Endothelial cell (in vitro differentiated cells): ENCODE results near the gene VWA5A. TPM values are rescaled to one million over a fixed set of nuclear protein-coding genes. Genes with fewer than 3 reads are reported as not detected.
A peak's percentile ranks its signal among the peaks of the same experiment; 100 is the strongest.

Experiments
- DNase-seq: peaks from one replicate; pipeline ENCODE4 v3.0.0; 2021; ENCODE audit warnings: low spot score
- H3K27ac Mint-ChIP-seq: one replicate; pipeline ENCODE4 v1.8.0; 2021; ENCODE audit warnings: mixed read lengths, inconsistent platforms; ENCODE audit not compliant: unreplicated experiment
- H3K27me3 Mint-ChIP-seq: one replicate; pipeline ENCODE4 v1.8.0; 2021; ENCODE audit warnings: mild to moderate bottlenecking, moderate library complexity, mixed read lengths, inconsistent platforms; ENCODE audit not compliant: unreplicated experiment
- H3K36me3 Mint-ChIP-seq: one replicate; pipeline ENCODE4 v1.8.0; 2021; ENCODE audit warnings: mild to moderate bottlenecking, low read depth, mixed read lengths, inconsistent platforms; ENCODE audit not compliant: unreplicated experiment
- H3K4me1 Mint-ChIP-seq: one replicate; pipeline ENCODE4 v1.8.0; 2021; ENCODE audit warnings: mild to moderate bottlenecking, mixed read lengths, inconsistent platforms; ENCODE audit not compliant: unreplicated experiment
- H3K4me3 Mint-ChIP-seq: one replicate; pipeline ENCODE4 v1.8.0; 2021; ENCODE audit warnings: mild to moderate bottlenecking, mixed read lengths, inconsistent platforms; ENCODE audit not compliant: unreplicated experiment
- H3K9me3 Mint-ChIP-seq: one replicate; pipeline ENCODE4 v1.8.0; 2021; ENCODE audit warnings: mixed read lengths, inconsistent platforms; ENCODE audit not compliant: unreplicated experiment
- total RNA-seq: library from RNA; stranded (reverse); fragmentation: NEBNext Ultra II Directional; extraction: Animal tissue kit (Norgen Biotek cat#: 25700); gene quantifications from one replicate; pipeline ENCODE4 v1.2.1, GENCODE V29; 2021; ENCODE audit not compliant: unreplicated experiment
- TF ChIP-seq, protein P1 (sequence below): fragments of 200-600 bp; sonication (generic); IDR thresholded peaks from one replicate; pipeline ENCODE4 v1.5.0; 2021; ENCODE audit warnings: antibody characterized with exemption; ENCODE audit not compliant: unreplicated experiment

Gene VWA5A
- total RNA-seq, 1 donor from 2014 or later: 64.5 TPM

DNA sequence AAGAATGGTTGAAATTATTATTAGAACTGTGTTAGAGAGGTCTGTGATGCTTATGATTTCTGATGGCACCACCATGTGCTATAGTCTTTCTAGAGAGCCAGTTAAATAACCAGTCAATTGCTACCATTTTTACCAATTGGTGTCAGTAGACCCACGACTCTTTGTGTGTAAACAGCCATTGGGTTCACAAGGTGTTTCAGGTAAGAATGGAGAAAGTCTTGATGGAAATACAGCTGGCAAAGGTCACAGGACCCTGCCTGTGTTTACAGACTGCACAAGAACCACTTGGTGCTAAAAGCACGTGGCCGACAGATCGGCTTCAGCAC lies 43.7 kb upstream of the VWA5A start:
- no peak for DNase-seq

GRCh38 chr11:124072147-124072546 lies 43.1 kb upstream of the VWA5A start:
- H3K27me3 Mint-ChIP-seq: peaks cover 3% of the 10 kb centered on the region
- no peak overlapping the region for H3K4me3 Mint-ChIP-seq
- H3K27ac Mint-ChIP-seq: no peak overlapping the region
- TF ChIP-seq, protein P1, sequence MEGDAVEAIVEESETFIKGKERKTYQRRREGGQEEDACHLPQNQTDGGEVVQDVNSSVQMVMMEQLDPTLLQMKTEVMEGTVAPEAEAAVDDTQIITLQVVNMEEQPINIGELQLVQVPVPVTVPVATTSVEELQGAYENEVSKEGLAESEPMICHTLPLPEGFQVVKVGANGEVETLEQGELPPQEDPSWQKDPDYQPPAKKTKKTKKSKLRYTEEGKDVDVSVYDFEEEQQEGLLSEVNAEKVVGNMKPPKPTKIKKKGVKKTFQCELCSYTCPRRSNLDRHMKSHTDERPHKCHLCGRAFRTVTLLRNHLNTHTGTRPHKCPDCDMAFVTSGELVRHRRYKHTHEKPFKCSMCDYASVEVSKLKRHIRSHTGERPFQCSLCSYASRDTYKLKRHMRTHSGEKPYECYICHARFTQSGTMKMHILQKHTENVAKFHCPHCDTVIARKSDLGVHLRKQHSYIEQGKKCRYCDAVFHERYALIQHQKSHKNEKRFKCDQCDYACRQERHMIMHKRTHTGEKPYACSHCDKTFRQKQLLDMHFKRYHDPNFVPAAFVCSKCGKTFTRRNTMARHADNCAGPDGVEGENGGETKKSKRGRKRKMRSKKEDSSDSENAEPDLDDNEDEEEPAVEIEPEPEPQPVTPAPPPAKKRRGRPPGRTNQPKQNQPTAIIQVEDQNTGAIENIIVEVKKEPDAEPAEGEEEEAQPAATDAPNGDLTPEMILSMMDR: no peak
- H3K36me3 Mint-ChIP-seq: no peaks in the 10 kb centered on the region
- DNase-seq: no peak
- H3K9me3 Mint-ChIP-seq: no peaks in the 10 kb centered on the region
- peaks cover 10% of the 10 kb centered on the region for H3K4me1 Mint-ChIP-seq

More for the DNA sequence above, 43.7 kb upstream of the VWA5A start:
- Mint-ChIP-seq H3K36me3 (no peaks in the 10 kb centered on the region), H3K27me3 (peaks cover 1% of the 10 kb centered on the region), H3K9me3 (no peaks in the 10 kb centered on the region), H3K27ac (no peak overlapping the region), H3K4me3 (no peak overlapping the region), H3K4me1 (peaks cover 7% of the 10 kb centered on the region)
- TF ChIP-seq, protein P1: peak; percentile 36

DNA sequence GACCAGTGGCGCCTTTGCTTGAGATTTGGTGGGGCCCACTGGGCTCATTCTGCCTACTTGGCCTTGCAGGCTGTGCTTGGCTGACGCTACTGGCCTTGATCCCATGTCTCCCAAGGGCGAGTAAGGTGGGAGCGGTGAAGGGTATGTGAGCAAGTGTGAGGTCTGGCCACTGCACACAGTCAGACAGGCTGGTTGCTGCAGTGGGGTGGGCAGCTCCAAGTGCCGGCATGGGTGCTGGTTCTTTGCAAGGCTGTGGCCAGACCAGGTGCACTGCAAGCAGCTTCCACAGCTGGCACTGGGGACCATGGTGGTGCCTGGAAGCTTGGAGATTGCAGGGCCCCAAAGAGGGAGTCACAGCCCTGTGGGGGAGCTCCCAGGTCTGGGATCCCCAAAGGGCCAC lies 40.7 kb upstream of the VWA5A start:
- no peak overlapping the region for H3K4me3 Mint-ChIP-seq
- H3K4me1 Mint-ChIP-seq: peaks cover 9% of the 10 kb centered on the region
- peaks cover 3% of the 10 kb centered on the region for H3K27me3 Mint-ChIP-seq
- H3K27ac Mint-ChIP-seq: no peak overlapping the region
- TF ChIP-seq, protein P1: no peak
- H3K9me3 Mint-ChIP-seq: no peaks in the 10 kb centered on the region
- H3K36me3 Mint-ChIP-seq: no peaks in the 10 kb centered on the region
- no peak for DNase-seq

DNA sequence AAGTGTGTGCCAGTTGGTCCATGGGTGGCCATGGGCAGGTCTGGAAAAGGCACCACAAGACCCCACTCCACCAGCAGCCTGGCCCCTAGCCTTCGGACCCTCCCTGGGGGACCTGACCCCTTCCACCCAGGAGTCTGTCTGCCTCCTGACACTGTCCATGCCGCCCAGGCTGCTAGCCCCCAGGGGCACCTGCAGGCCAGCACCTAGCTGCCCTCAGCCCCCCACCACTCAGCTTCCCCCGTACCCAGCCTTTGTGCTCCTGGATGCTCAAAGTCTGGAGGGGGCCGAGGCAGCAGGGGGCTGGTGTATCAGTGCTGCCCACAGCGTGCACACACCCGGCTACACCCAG lies 39.8 kb upstream of the VWA5A start:
- no peak overlapping the region for H3K4me3 Mint-ChIP-seq
- H3K9me3 Mint-ChIP-seq: no peaks in the 10 kb centered on the region
- TF ChIP-seq, protein P1: no peak
- peaks cover 3% of the 10 kb centered on the region for H3K27me3 Mint-ChIP-seq
- peaks cover 8% of the 10 kb centered on the region for H3K4me1 Mint-ChIP-seq
- no peak for DNase-seq
- H3K36me3 Mint-ChIP-seq: no peaks in the 10 kb centered on the region
- H3K27ac Mint-ChIP-seq: no peak overlapping the region

- Mint-ChIP-seq H3K27me3 (peaks cover 3% of the 10 kb centered on the region), H3K4me1 (peaks cover 8% of the 10 kb centered on the region), H3K27ac (peak overlapping the region; percentile 48), H3K36me3 (no peaks in the 10 kb centered on the region), H3K9me3 (no peaks in the 10 kb centered on the region), H3K4me3 (no peak overlapping the region)
- DNase-seq: no peak
- TF ChIP-seq, protein P1: no peak
Observed at GRCh38 chr11:124075841-124076651, 39.2 kb upstream of the VWA5A start.
